Progenitor cell of endocrine pancreas (in vitro differentiated cells): Measurements from ENCODE around the gene SCG3. TPM values are rescaled to one million over a fixed set of nuclear protein-coding genes. Genes with fewer than 3 reads are reported as not detected.

ENCODE experiments used
- DNase-seq: peaks from one replicate; pipeline ENCODE4 v3.0.0; 2021; ENCODE audit warnings: low spot score; ENCODE audit not compliant: unreplicated experiment
- H3K27ac Mint-ChIP-seq: 2 replicates; pipeline ENCODE4 v1.8.0; 2021; ENCODE audit warnings: mild to moderate bottlenecking, moderate library complexity, mixed read lengths
- H3K27me3 Mint-ChIP-seq: 2 replicates; pipeline ENCODE4 v1.8.0; 2021; ENCODE audit warnings: mixed read lengths
- H3K36me3 Mint-ChIP-seq: 2 replicates; pipeline ENCODE4 v1.8.0; 2022; ENCODE audit warnings: mixed read lengths; ENCODE audit not compliant: insufficient read depth
- H3K4me1 Mint-ChIP-seq: 2 replicates; pipeline ENCODE4 v1.8.0; 2021; ENCODE audit warnings: low read depth, mixed read lengths
- H3K4me3 Mint-ChIP-seq: 2 replicates; pipeline ENCODE4 v1.8.0; 2021; ENCODE audit warnings: low read depth, mild to moderate bottlenecking, moderate library complexity, mixed read lengths
- H3K9me3 Mint-ChIP-seq: 2 replicates; pipeline ENCODE4 v1.8.0; 2021; ENCODE audit warnings: low read depth, mixed read lengths
- CTCF ChIP-seq: fragments of 200-600 bp; sonication (generic); IDR thresholded peaks from one replicate; pipeline ENCODE4 v1.5.0; 2021; ENCODE audit warnings: antibody characterized with exemption, mild to moderate bottlenecking; ENCODE audit not compliant: unreplicated experiment
- total RNA-seq: library from RNA; stranded (reverse); gene quantifications from 2 replicates; pipeline ENCODE4 v1.2.1, GENCODE V29; 2021

SCG3 gene
- total RNA-seq, 1 donor from 2014 or later, result 7.9 TPM

GRCh38 chr15:51721199-51721960 lies 40.1 kb downstream of the SCG3 start:
- Mint-ChIP-seq H3K9me3 (no peaks in the 10 kb centered on the region), H3K4me3 (no peak overlapping the region), H3K36me3 (no peaks in the 10 kb centered on the region), H3K4me1 (peaks cover 4% of the 10 kb centered on the region), H3K27me3 (no peaks in the 10 kb centered on the region), H3K27ac (no peak overlapping the region)
- no peak for TF ChIP-seq CTCF
- DNase-seq, result no peak

GRCh38 chr15:51724199-51724598 lies 42.9 kb downstream of the SCG3 start:
- no peak overlapping the region for H3K27ac Mint-ChIP-seq
- H3K4me1 Mint-ChIP-seq, result peaks cover 4% of the 10 kb centered on the region
- H3K27me3 Mint-ChIP-seq, result no peaks in the 10 kb centered on the region
- H3K36me3 Mint-ChIP-seq, result no peaks in the 10 kb centered on the region
- no peak for DNase-seq
- H3K9me3 Mint-ChIP-seq, result no peaks in the 10 kb centered on the region
- no peak overlapping the region for H3K4me3 Mint-ChIP-seq
- no peak for TF ChIP-seq CTCF

- peaks cover 4% of the 10 kb centered on the region for H3K4me1 Mint-ChIP-seq
- TF ChIP-seq CTCF, result no peak
- no peaks in the 10 kb centered on the region for H3K27me3 Mint-ChIP-seq
- no peaks in the 10 kb centered on the region for H3K9me3 Mint-ChIP-seq
- H3K4me3 Mint-ChIP-seq, result no peak overlapping the region
- no peak overlapping the region for H3K27ac Mint-ChIP-seq
- no peaks in the 10 kb centered on the region for H3K36me3 Mint-ChIP-seq
- DNase-seq, result no peak
Measured at GRCh38 chr15:51724673-51725072, 43.4 kb downstream of the SCG3 start.

GRCh38 chr15:51726302-51727073 lies 45.2 kb downstream of the SCG3 start:
- Mint-ChIP-seq H3K4me1 (no peaks in the 10 kb centered on the region), H3K27ac (no peak overlapping the region), H3K27me3 (peaks cover 6% of the 10 kb centered on the region), H3K4me3 (no peak overlapping the region), H3K9me3 (no peaks in the 10 kb centered on the region), H3K36me3 (no peaks in the 10 kb centered on the region)
- no peak for DNase-seq
- TF ChIP-seq CTCF, result no peak

- no peaks in the 10 kb centered on the region for H3K9me3 Mint-ChIP-seq
- no peak overlapping the region for H3K27ac Mint-ChIP-seq
- H3K27me3 Mint-ChIP-seq, result peaks cover 14% of the 10 kb centered on the region
- TF ChIP-seq CTCF, result peak; percentile 11
- DNase-seq, result no peak
- H3K4me1 Mint-ChIP-seq, result no peaks in the 10 kb centered on the region
- no peaks in the 10 kb centered on the region for H3K36me3 Mint-ChIP-seq
- no peak overlapping the region for H3K4me3 Mint-ChIP-seq
Measured at GRCh38 chr15:51727141-51727897, 46.0 kb downstream of the SCG3 start.
